ENCODE results near the gene ZNF862. TPM values are rescaled to one million over a fixed set of nuclear protein-coding genes. Genes with fewer than 3 reads are reported as not detected.

Gene ZNF862
- total RNA-seq, 1 donor from 2014 or later: 27.4 TPM

GRCh38 chr7:149882248-149883047 is 44.3 kb downstream of the ZNF862 start:
- Mint-ChIP-seq H3K36me3 (no peaks in the 10 kb centered on the region), H3K27ac (no peak overlapping the region), H3K4me3 (no peak overlapping the region), H3K4me1 (peaks cover 2% of the 10 kb centered on the region), H3K9me3 (no peaks in the 10 kb centered on the region), H3K27me3 (ENCODE audit: low read depth) (peaks cover 1% of the 10 kb centered on the region)
- TF ChIP-seq CTCF (IDR thresholded peaks at IDR 0.05; ENCODE audit: unreplicated experiment): no peak
- DNase-seq (ENCODE audit: low spot score in 2 of 2, unreplicated experiment in 2 of 2): no peak

GRCh38 chr7:149883048-149883438 is 44.9 kb downstream of the ZNF862 start:
- H3K27ac Mint-ChIP-seq: no peak overlapping the region
- H3K9me3 Mint-ChIP-seq: no peaks in the 10 kb centered on the region
- no peak for DNase-seq (ENCODE audit: low spot score in 2 of 2, unreplicated experiment in 2 of 2)
- no peak overlapping the region for H3K4me3 Mint-ChIP-seq
- peaks cover 2% of the 10 kb centered on the region for H3K36me3 Mint-ChIP-seq
- peaks cover 2% of the 10 kb centered on the region for H3K4me1 Mint-ChIP-seq
- peaks cover 1% of the 10 kb centered on the region for H3K27me3 Mint-ChIP-seq (ENCODE audit: low read depth)
- no peak for TF ChIP-seq CTCF (IDR thresholded peaks at IDR 0.05; ENCODE audit: unreplicated experiment)

- no peak overlapping the region for H3K4me3 Mint-ChIP-seq
- DNase-seq (ENCODE audit: low spot score in 2 of 2, unreplicated experiment in 2 of 2): no peak
- TF ChIP-seq CTCF (IDR thresholded peaks at IDR 0.05; ENCODE audit: unreplicated experiment): peak; percentile 57
Observed at GRCh38 chr7:149883452-149883861, 45.3 kb downstream of the ZNF862 start.

GRCh38 chr7:149884016-149884415 is 45.8 kb downstream of the ZNF862 start:
- peaks cover 2% of the 10 kb centered on the region for H3K4me1 Mint-ChIP-seq
- no peak for TF ChIP-seq CTCF (IDR thresholded peaks at IDR 0.05; ENCODE audit: unreplicated experiment)
- H3K9me3 Mint-ChIP-seq: no peaks in the 10 kb centered on the region
- no peak overlapping the region for H3K27ac Mint-ChIP-seq
- H3K4me3 Mint-ChIP-seq: no peak overlapping the region
- H3K27me3 Mint-ChIP-seq (ENCODE audit: low read depth): peaks cover 2% of the 10 kb centered on the region
- DNase-seq (ENCODE audit: low spot score in 2 of 2, unreplicated experiment in 2 of 2): no peak
- peaks cover 5% of the 10 kb centered on the region for H3K36me3 Mint-ChIP-seq

More at GRCh38 chr7:149883452-149883861, 45.3 kb downstream of the ZNF862 start:
- Mint-ChIP-seq H3K36me3 (peaks cover 4% of the 10 kb centered on the region), H3K9me3 (no peaks in the 10 kb centered on the region), H3K27ac (no peak overlapping the region), H3K4me1 (peaks cover 2% of the 10 kb centered on the region), H3K27me3 (ENCODE audit: low read depth) (peaks cover 1% of the 10 kb centered on the region)

GRCh38 chr7:149884541-149884940 is 46.4 kb downstream of the ZNF862 start:
- H3K36me3 Mint-ChIP-seq: peaks cover 5% of the 10 kb centered on the region
- no peak for TF ChIP-seq CTCF (IDR thresholded peaks at IDR 0.05; ENCODE audit: unreplicated experiment)
- no peak overlapping the region for H3K4me3 Mint-ChIP-seq
- no peak for DNase-seq (ENCODE audit: low spot score in 2 of 2, unreplicated experiment in 2 of 2)
- no peak overlapping the region for H3K27ac Mint-ChIP-seq
- H3K27me3 Mint-ChIP-seq (ENCODE audit: low read depth): peaks cover 3% of the 10 kb centered on the region
- H3K9me3 Mint-ChIP-seq: no peaks in the 10 kb centered on the region
- H3K4me1 Mint-ChIP-seq: peaks cover 2% of the 10 kb centered on the region
